BLaER1 treated with 17β-estradiol and CSF1 and Interleukin-3, amounts not matched to agents 10 nM and 100 nM (cell line): Measurements from ENCODE around the gene KIF23.

Experiments
- H3K27ac ChIP-seq, 11 experiments: shearing (Covaris generic); formaldehyde crosslinking; 2 replicates each; pipeline ENCODE4 v1.8.1; 2022
- H3K27me3 ChIP-seq, 11 experiments: shearing (Covaris generic); formaldehyde crosslinking; 2 replicates each; pipeline ENCODE4 v1.8.1; 2022
- H3K36me3 ChIP-seq, 11 experiments: shearing (Covaris generic); formaldehyde crosslinking; 2 replicates each; pipeline ENCODE4 v1.8.1; 2022
- H3K4me1 ChIP-seq, 10 experiments: shearing (Covaris generic); formaldehyde crosslinking; 2 replicates each; pipeline ENCODE4 v1.8.1; 2022
- H3K4me2 ChIP-seq, 11 experiments: shearing (Covaris generic); formaldehyde crosslinking; 2 replicates each; pipeline ENCODE4 v1.8.1; 2022
- H3K4me3 ChIP-seq, 10 experiments: shearing (Covaris generic); formaldehyde crosslinking; 2 replicates each; pipeline ENCODE4 v1.8.1; 2022
- H3K9ac ChIP-seq, 11 experiments: shearing (Covaris generic); formaldehyde crosslinking; 2 replicates each; pipeline ENCODE4 v1.8.1; 2022
- H3K9me3 ChIP-seq, 11 experiments: shearing (Covaris generic); formaldehyde crosslinking; replicated peaks in 1 of 11; 2 replicates each; pipeline ENCODE4 v1.8.1; 2022
- H4K20me1 ChIP-seq, 11 experiments: shearing (Covaris generic); formaldehyde crosslinking; 2 replicates each; pipeline ENCODE4 v1.8.1; 2022
- Cebpa-rat ChIP-seq, 11 experiments: shearing (Covaris generic); IDR thresholded peaks; 2 replicates each; pipeline ENCODE4 v1.8.1; 2022

Gene KIF23

DNA sequence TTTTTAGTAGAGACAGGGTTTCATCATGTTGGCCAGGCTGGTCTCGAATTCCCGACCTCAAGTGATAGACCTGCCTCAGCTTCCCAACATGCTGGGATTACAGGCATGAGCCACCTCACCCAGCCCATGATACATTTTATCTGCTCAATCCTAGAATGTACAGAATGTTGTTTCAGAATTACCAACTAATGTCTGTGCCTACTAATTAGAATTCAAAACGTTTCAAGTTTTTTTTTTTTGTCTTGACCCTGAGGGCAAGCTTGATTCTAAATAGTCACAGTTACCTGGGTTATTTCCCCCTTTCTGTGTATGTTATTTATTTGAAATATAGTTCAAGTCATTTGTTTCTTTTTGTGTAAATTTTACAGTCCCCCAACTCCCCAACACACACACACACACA is 5.3 kb upstream of the KIF23 start:
- H4K20me1 ChIP-seq, result no peaks in the 10 kb centered on the region
- peaks cover 0 to 4% (median 3%) of the 10 kb centered on the region in 10 experiments; a peak in 5 of 20 replicates for H3K4me1 ChIP-seq
- no peak overlapping the region for H3K27ac ChIP-seq
- H3K9me3 ChIP-seq, result no peaks in the 10 kb centered on the region
- no peak overlapping the region for H3K4me2 ChIP-seq
- no peaks in the 10 kb centered on the region for H3K27me3 ChIP-seq
- H3K9ac ChIP-seq, result no peak overlapping the region
- no peaks in the 10 kb centered on the region for H3K36me3 ChIP-seq
- TF ChIP-seq Cebpa-rat (IDR thresholded peaks at IDR 0.05), result no peak
- no peak overlapping the region for H3K4me3 ChIP-seq

DNA sequence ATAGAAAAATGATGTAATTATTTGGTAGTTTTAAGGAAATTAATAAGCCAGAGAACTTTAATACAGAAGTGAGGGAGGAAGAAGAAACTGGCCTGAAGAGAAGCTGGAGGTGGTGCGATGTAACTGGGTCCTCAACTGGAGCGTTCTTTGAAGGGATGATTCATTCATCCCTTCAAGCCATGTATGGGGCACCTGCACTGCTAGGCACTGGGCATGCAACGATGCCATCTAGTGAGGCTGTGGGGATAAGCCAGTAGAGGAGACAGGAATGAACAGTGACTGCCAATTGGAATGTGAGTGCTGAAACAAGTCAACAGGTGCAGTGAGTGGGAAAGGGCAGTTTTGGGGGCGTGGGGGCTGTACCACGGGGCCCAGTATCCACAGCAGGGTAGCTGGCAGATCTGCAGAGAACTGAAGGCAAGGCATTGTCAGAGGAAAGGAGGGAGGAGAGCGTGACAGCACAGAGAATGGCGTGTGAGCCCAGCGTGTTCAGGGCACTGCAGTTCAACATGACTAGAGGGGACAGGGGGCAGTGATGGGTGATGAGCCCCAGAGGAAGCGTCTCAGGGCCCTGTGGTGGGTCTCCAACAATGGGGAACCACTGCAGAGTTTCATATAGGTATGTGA is 3.8 kb upstream of the KIF23 start:
- Histone ChIP-seq H3K4me2 (no peak overlapping the region), H3K9ac (no peak overlapping the region), H3K9me3 (no peaks in the 10 kb centered on the region), H3K27ac (no peak overlapping the region), H3K4me1 (peaks cover 5 to 10% (median 8%) of the 10 kb centered on the region in 10 experiments; a peak in 18 of 20 replicates), H4K20me1 (no peaks in the 10 kb centered on the region), H3K36me3 (no peaks in the 10 kb centered on the region), H3K27me3 (no peaks in the 10 kb centered on the region), H3K4me3 (no peak overlapping the region)
- no peak for TF ChIP-seq Cebpa-rat (IDR thresholded peaks at IDR 0.05)

GRCh38 chr15:69412274-69412673 is 1.9 kb upstream of the KIF23 start:
- peaks cover 12 to 22% (median 17%) of the 10 kb centered on the region in 10 experiments; a peak in 18 of 20 replicates for H3K4me1 ChIP-seq
- no peak overlapping the region for H3K9ac ChIP-seq
- 0 out of 22 replicates have a peak, but pooled peaks cover 0 to 6% (median 0%) of the 10 kb centered on the region in 11 experiments for H4K20me1 ChIP-seq
- H3K4me2 ChIP-seq, result no peak overlapping the region
- no peak overlapping the region for H3K4me3 ChIP-seq
- peaks cover 0 to 12% (median 2%) of the 10 kb centered on the region in 11 experiments; a peak in 9 of 22 replicates for H3K36me3 ChIP-seq
- TF ChIP-seq Cebpa-rat (IDR thresholded peaks at IDR 0.05), result no peak
- H3K27me3 ChIP-seq, result no peaks in the 10 kb centered on the region
- no peak overlapping the region for H3K27ac ChIP-seq
- H3K9me3 ChIP-seq, result no peaks in the 10 kb centered on the region

- no peak overlapping the region for H3K4me3 ChIP-seq
Measured at GRCh38 chr15:69412701-69413100, 1.4 kb upstream of the KIF23 start.

DNA sequence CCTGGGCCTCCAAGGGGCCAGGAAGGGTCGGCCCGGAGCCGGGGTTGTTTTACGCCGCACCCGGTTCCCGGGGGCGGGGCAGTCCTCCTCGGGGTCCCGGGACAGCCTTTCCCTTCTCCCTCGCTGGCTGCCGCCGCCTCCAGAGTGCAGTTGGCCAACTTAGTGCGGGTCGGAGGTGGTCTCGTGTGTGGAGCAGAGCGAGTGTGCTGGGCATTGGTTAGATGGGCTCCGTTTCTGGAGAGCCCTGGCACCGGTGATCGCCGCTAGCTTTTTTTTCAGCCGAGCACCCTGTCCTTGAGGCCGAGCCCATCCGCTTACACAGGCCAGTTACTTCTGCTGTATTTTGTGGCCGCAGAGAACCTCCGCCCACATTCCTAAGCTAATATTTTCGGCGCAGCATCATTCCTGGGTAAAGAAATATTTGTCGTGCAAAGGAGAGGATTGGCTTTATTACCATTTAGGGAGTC is 585 bp downstream of the KIF23 start:
- peak overlapping the region in 10 of 11 experiments; percentile 39 to 90 (median 82); a peak in 19 of 22 replicates for H3K27ac ChIP-seq
- TF ChIP-seq Cebpa-rat (IDR thresholded peaks at IDR 0.05), result no peak
- peaks cover 12 to 22% (median 17%) of the 10 kb centered on the region in 10 experiments; a peak in 18 of 20 replicates for H3K4me1 ChIP-seq
- H3K9me3 ChIP-seq, result no peaks in the 10 kb centered on the region
- H3K9ac ChIP-seq, result peak overlapping the region; percentile 76 to 90 (median 88)
- peak overlapping the region; percentile 80 to 97 (median 94) for H3K4me3 ChIP-seq
- no peaks in the 10 kb centered on the region for H3K27me3 ChIP-seq
- peaks cover 0 to 11% (median 0%) of the 10 kb centered on the region in 11 experiments; a peak in 5 of 22 replicates for H4K20me1 ChIP-seq
- H3K36me3 ChIP-seq, result peaks cover 0 to 36% (median 27%) of the 10 kb centered on the region in 11 experiments; a peak in 18 of 22 replicates
- H3K4me2 ChIP-seq, result peak overlapping the region; percentile 69 to 91 (median 79)

More at GRCh38 chr15:69412701-69413100, 1.4 kb upstream of the KIF23 start:
- 0 out of 22 replicates have a peak, but pooled peaks cover 0 to 6% (median 0%) of the 10 kb centered on the region in 11 experiments for H4K20me1 ChIP-seq
- TF ChIP-seq Cebpa-rat (IDR thresholded peaks at IDR 0.05), result no peak
- peaks cover 0 to 16% (median 6%) of the 10 kb centered on the region in 11 experiments; a peak in 10 of 22 replicates for H3K36me3 ChIP-seq
- H3K9me3 ChIP-seq, result no peaks in the 10 kb centered on the region
- H3K9ac ChIP-seq, result no peak overlapping the region
- H3K4me1 ChIP-seq, result peaks cover 12 to 22% (median 17%) of the 10 kb centered on the region in 10 experiments; a peak in 18 of 20 replicates
- H3K27ac ChIP-seq, result no peak overlapping the region
- no peak overlapping the region for H3K4me2 ChIP-seq
- no peaks in the 10 kb centered on the region for H3K27me3 ChIP-seq

GRCh38 chr15:69415381-69415780 is 1.2 kb downstream of the KIF23 start:
- TF ChIP-seq Cebpa-rat (IDR thresholded peaks at IDR 0.05), result no peak
- Histone ChIP-seq H3K27me3 (no peaks in the 10 kb centered on the region), H3K4me1 (peaks cover 12 to 22% (median 17%) of the 10 kb centered on the region in 10 experiments; a peak in 18 of 20 replicates), H3K36me3 (peaks cover 0 to 43% (median 33%) of the 10 kb centered on the region in 11 experiments; a peak in 18 of 22 replicates), H4K20me1 (peaks cover 0 to 11% (median 0%) of the 10 kb centered on the region in 11 experiments; a peak in 5 of 22 replicates), H3K4me3 (peak overlapping the region; percentile 80 to 97 (median 94)), H3K9me3 (no peaks in the 10 kb centered on the region), H3K4me2 (peak overlapping the region; percentile 69 to 91 (median 79); a peak in 21 of 22 replicates), H3K9ac (peak overlapping the region in 10 of 11 experiments; percentile 76 to 90 (median 88); a peak in 17 of 22 replicates), H3K27ac (peak overlapping the region in 2 of 11 experiments; percentile 84 to 86; a peak in 3 of 22 replicates)

DNA sequence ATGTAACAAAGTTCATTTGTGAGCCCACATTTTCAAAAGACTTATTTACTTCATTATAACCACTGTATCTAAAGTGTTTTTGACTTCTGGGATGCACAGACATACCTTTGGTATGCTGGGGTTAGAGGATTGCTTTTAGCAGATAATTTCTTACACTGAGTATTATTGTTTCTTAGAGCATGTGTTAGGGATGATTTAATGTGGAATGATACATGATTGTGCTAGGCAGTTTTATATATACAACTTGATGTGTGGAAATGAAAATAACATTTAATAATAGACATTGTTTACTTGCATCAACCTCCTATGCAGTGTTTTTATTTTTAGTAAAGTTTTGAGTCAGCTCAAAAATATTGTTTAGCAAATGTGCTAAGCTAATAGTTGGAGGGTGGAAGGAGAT is 3.4 kb downstream of the KIF23 start:
- H3K36me3 ChIP-seq, result peaks cover 0 to 65% (median 55%) of the 10 kb centered on the region in 11 experiments; a peak in 19 of 22 replicates
- TF ChIP-seq Cebpa-rat (IDR thresholded peaks at IDR 0.05), result no peak
- no peaks in the 10 kb centered on the region for H3K27me3 ChIP-seq
- H4K20me1 ChIP-seq, result peaks cover 0 to 11% (median 0%) of the 10 kb centered on the region in 11 experiments; a peak in 6 of 22 replicates
- H3K27ac ChIP-seq, result no peak overlapping the region
- no peaks in the 10 kb centered on the region for H3K9me3 ChIP-seq
- H3K4me2 ChIP-seq, result no peak overlapping the region
- no peak overlapping the region for H3K9ac ChIP-seq
- H3K4me3 ChIP-seq, result no peak overlapping the region
- peaks cover 12 to 22% (median 17%) of the 10 kb centered on the region in 10 experiments; a peak in 18 of 20 replicates for H3K4me1 ChIP-seq

DNA sequence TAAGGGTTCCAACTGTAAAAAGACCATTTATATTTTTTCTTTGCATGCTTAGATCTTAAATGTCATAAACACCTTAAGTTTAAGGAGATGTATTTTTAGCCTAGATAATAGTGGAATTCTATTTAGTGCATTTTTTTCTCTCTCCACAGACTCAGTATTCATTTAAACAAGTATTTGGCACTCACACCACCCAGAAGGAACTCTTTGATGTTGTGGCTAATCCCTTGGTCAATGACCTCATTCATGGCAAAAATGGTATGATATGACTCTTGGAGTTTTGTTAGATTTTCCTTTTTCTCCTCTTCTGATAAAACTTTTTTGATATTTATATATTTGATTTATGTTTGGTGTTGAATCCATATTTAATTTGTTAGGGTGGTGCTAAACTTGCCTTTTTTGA is 7.3 kb downstream of the KIF23 start:
- Histone ChIP-seq H3K36me3 (peaks cover 9 to 97% (median 93%) of the 10 kb centered on the region in 11 experiments), H3K9ac (no peak overlapping the region), H3K27me3 (no peaks in the 10 kb centered on the region), H3K4me3 (no peak overlapping the region), H4K20me1 (peaks cover 0 to 8% (median 0%) of the 10 kb centered on the region in 11 experiments; a peak in 6 of 22 replicates), H3K4me2 (no peak overlapping the region), H3K9me3 (no peaks in the 10 kb centered on the region), H3K27ac (no peak overlapping the region), H3K4me1 (peaks cover 0 to 2% (median 0%) of the 10 kb centered on the region in 10 experiments; a peak in 4 of 20 replicates)
- TF ChIP-seq Cebpa-rat (IDR thresholded peaks at IDR 0.05), result no peak

- no peak for TF ChIP-seq Cebpa-rat (IDR thresholded peaks at IDR 0.05)
- no peaks in the 10 kb centered on the region for H3K27me3 ChIP-seq
- peaks cover 0 to 8% (median 0%) of the 10 kb centered on the region in 11 experiments; a peak in 6 of 22 replicates for H4K20me1 ChIP-seq
- H3K36me3 ChIP-seq, result peaks cover 18 to 100% (median 99%) of the 10 kb centered on the region in 11 experiments
- H3K27ac ChIP-seq, result no peak overlapping the region
- no peaks in the 10 kb centered on the region for H3K9me3 ChIP-seq
- no peaks in the 10 kb centered on the region for H3K4me1 ChIP-seq
- no peak overlapping the region for H3K9ac ChIP-seq
- H3K4me2 ChIP-seq, result no peak overlapping the region
- H3K4me3 ChIP-seq, result no peak overlapping the region
Measured at GRCh38 chr15:69422336-69422895, 8.3 kb downstream of the KIF23 start.
